Sigmoid colon (tissue), 7 donors: ENCODE data around the gene CAT. TPM values are rescaled to one million over a fixed set of nuclear protein-coding genes. Genes with fewer than 3 reads are reported as not detected.

ENCODE experiments used
- DNase-seq: peaks from one replicate; pipeline ENCODE4 v3.0.0-alpha.2; 2019
- H3K27ac ChIP-seq, 4 donors: fragments of 200-600 bp; sonication (generic); one replicate each; pipeline ENCODE4 v1.5.1; 2016 to 2019; ENCODE audit warnings: mild to moderate bottlenecking in 1 of 4
- H3K27me3 ChIP-seq, 3 donors: fragments of 200-600 bp; sonication (generic); one replicate each; pipeline ENCODE4 v1.5.1; 2019; ENCODE audit warnings: mild to moderate bottlenecking in 1 of 3
- H3K36me3 ChIP-seq, 4 donors: fragments of 200-600 bp; sonication (generic); one replicate each; pipeline ENCODE4 v1.5.1; 2016 to 2019
- H3K4me1 ChIP-seq, 4 donors: fragments of 200-600 bp; sonication (generic); one replicate each; pipeline ENCODE4 v1.5.1; 2017 to 2019
- H3K4me3 ChIP-seq, 4 donors: fragments of 200-600 bp; sonication (generic); one replicate each; pipeline ENCODE4 v1.5.1; 2017 to 2019; ENCODE audit warnings: mild to moderate bottlenecking in 2 of 4, moderate library complexity in 1 of 4
- H3K9me3 ChIP-seq, 4 donors: fragments of 200-600 bp in 3 of 4; sonication (generic) in 3 of 4; one replicate each; pipeline versions ENCODE4 v1.5.1 to v1.6.1; 2013 to 2019
- CTCF ChIP-seq, 4 experiments: fragments of 450-650 bp in 3 of 4; fragments of 200-600 bp in 1 of 4; IDR thresholded peaks; one replicate each; pipeline ENCODE4 v1.5.1; 2016 to 2019; ENCODE audit warnings: antibody characterized with exemption in 4 of 4, mild to moderate bottlenecking in 3 of 4, moderate library complexity in 2 of 4
- EP300 ChIP-seq, 4 donors: sonication (generic); formaldehyde crosslinking; IDR thresholded peaks; one replicate each; pipeline ENCODE4 v1.6.1; 2017; ENCODE audit warnings: antibody characterized with exemption in 4 of 4
- POLR2A ChIP-seq, 2 donors: fragments of 450-650 bp; IDR thresholded peaks; one replicate each; pipeline ENCODE4 v1.6.1; 2016; ENCODE audit warnings: antibody characterized with exemption in 2 of 2, mild to moderate bottlenecking in 2 of 2, moderate library complexity in 2 of 2
- POLR2AphosphoS5 ChIP-seq, 4 donors: sonication (generic); formaldehyde crosslinking; IDR thresholded peaks; one replicate each; pipeline ENCODE4 v1.6.1; 2017; ENCODE audit warnings: antibody characterized with exemption in 4 of 4
- WGBS, 2 donors: extraction: QIAGEN DNeasy Blood & Tissue Kit; methylation state at CpG; one replicate each; pipeline ENCODE4 v1.1.7; 2013; 5-methylcytosine and 5-hydroxymethylcytosine counted together
- intact Hi-C: fragments of 100-400 bp; cut with DNase I; formaldehyde crosslinking; loops from one replicate; pipeline ENCODE4 v1.15.1; 2023
- polyA plus RNA-seq, 3 donors: library from polyadenylated mRNA; stranded (reverse); fragments of 200-250 nt; gene quantifications; one replicate each; pipeline ENCODE4 v1.2.3, GENCODE V29; 2013
- total RNA-seq, 4 donors: library from RNA; depleted of rRNA; stranded (reverse); fragments of >200 nt; gene quantifications; one replicate each; pipeline ENCODE4 v1.1.0, GENCODE V29; 2016
- donor health status: healthy with polysubstance abuse.
- donor health status: Bipolar disorder and iron deficiency.
- donor health status: healthy.

Gene CAT
- total and polyA plus RNA-seq, 7 donors: 64.1 to 164 (median 87.5) TPM

- Histone ChIP-seq H3K9me3 (peaks cover 0 to 3% (median 0%) of the 10 kb centered on the region in 4 donors), H3K27me3 (no peaks in the 10 kb centered on the region), H3K36me3 (peaks cover 46 to 99% (median 72%) of the 10 kb centered on the region in 4 donors), H3K4me1 (no peaks in the 10 kb centered on the region), H3K27ac (no peak overlapping the region), H3K4me3 (no peak overlapping the region)
- DNase-seq: no peak
- WGBS, 2 donors: 95 to 97% methylated on average over 14 of the region's 14 CpGs
- no peak for TF ChIP-seq CTCF (IDR thresholded peaks at IDR 0.05)
- TF ChIP-seq POLR2A (IDR thresholded peaks at IDR 0.05): no peak
- TF ChIP-seq POLR2AphosphoS5 (IDR thresholded peaks at IDR 0.05): no peak
- no peak for TF ChIP-seq EP300 (IDR thresholded peaks at IDR 0.05)
- intact Hi-C loops: no loop called here
Observed at GRCh38 chr11:34461215-34461614, 22.5 kb downstream of the CAT start.

- Histone ChIP-seq H3K4me3 (no peak overlapping the region), H3K36me3 (peaks cover 49 to 94% (median 61%) of the 10 kb centered on the region in 4 donors), H3K27ac (no peak overlapping the region), H3K9me3 (peaks cover 0 to 8% (median 4%) of the 10 kb centered on the region in 4 donors), H3K4me1 (no peaks in the 10 kb centered on the region), H3K27me3 (no peaks in the 10 kb centered on the region)
- no peak for DNase-seq
- 71 to 87% methylated on average over 7 of the region's 7 CpGs for WGBS, 2 donors
- TF ChIP-seq EP300 (IDR thresholded peaks at IDR 0.05): no peak
- TF ChIP-seq POLR2AphosphoS5 (IDR thresholded peaks at IDR 0.05): no peak
- no peak for TF ChIP-seq CTCF (IDR thresholded peaks at IDR 0.05)
- TF ChIP-seq POLR2A (IDR thresholded peaks at IDR 0.05): no peak
- intact Hi-C loops: no loop called here
Observed at GRCh38 chr11:34464591-34465051, 25.9 kb downstream of the CAT start.

GRCh38 chr11:34466802-34467488 lies 28.2 kb downstream of the CAT start:
- intact Hi-C loops: no loop called here
- 98 to 100% methylated on average over 3 of the region's 3 CpGs for WGBS, 2 donors
- H3K4me1 ChIP-seq: no peaks in the 10 kb centered on the region
- peaks cover 0 to 8% (median 4%) of the 10 kb centered on the region in 4 donors for H3K9me3 ChIP-seq
- no peak overlapping the region for H3K27ac ChIP-seq
- TF ChIP-seq CTCF (IDR thresholded peaks at IDR 0.05) (no peak), EP300 (IDR thresholded peaks at IDR 0.05) (no peak), POLR2A (IDR thresholded peaks at IDR 0.05) (no peak), POLR2AphosphoS5 (IDR thresholded peaks at IDR 0.05) (no peak)
- peaks cover 55 to 95% (median 69%) of the 10 kb centered on the region in 4 donors for H3K36me3 ChIP-seq
- no peak for DNase-seq
- H3K27me3 ChIP-seq: no peaks in the 10 kb centered on the region
- H3K4me3 ChIP-seq: no peak overlapping the region

GRCh38 chr11:34468209-34468841 lies 29.6 kb downstream of the CAT start:
- no peaks in the 10 kb centered on the region for H3K4me1 ChIP-seq
- DNase-seq: no peak
- 75 to 80% methylated on average over 8 of the region's 8 CpGs for WGBS, 2 donors
- no peak overlapping the region for H3K27ac ChIP-seq
- intact Hi-C loops: no loop called here
- H3K4me3 ChIP-seq: no peak overlapping the region
- H3K27me3 ChIP-seq: no peaks in the 10 kb centered on the region
- no peak for TF ChIP-seq POLR2AphosphoS5 (IDR thresholded peaks at IDR 0.05)
- TF ChIP-seq CTCF (IDR thresholded peaks at IDR 0.05): peak in 2 of 4 experiments; percentile 13 to 15
- TF ChIP-seq EP300 (IDR thresholded peaks at IDR 0.05): no peak
- no peak for TF ChIP-seq POLR2A (IDR thresholded peaks at IDR 0.05)
- H3K9me3 ChIP-seq: peaks cover 0 to 8% (median 4%) of the 10 kb centered on the region in 4 donors
- H3K36me3 ChIP-seq: peaks cover 47 to 95% (median 66%) of the 10 kb centered on the region in 4 donors
